H1 (cell line): Measurements from ENCODE around the gene EPN2. TPM values are rescaled to one million over a fixed set of nuclear protein-coding genes. Genes with fewer than 3 reads are reported as not detected.

ENCODE experiments used
- CTCF ChIA-PET: fragments of 300-600 bp; sonication (Branson Sonifier 250); formaldehyde crosslinking; loops from one replicate; lab custom pipeline; 2021; ENCODE audit not compliant: partially characterized antibody; lab: Charles Lee
- POLR2A ChIA-PET: fragments of 300-600 bp; sonication (Branson Sonifier 250); formaldehyde crosslinking; loops from one replicate; lab custom pipeline; 2021; ENCODE audit warnings: inconsistent platforms; ENCODE audit not compliant: partially characterized antibody; lab: Charles Lee
- DNase-seq, 2 experiments: peaks; one replicate each; pipeline versions ENCODE4 v3.0.0 to v3.0.0-alpha.2; 2010 to 2022; ENCODE audit warnings: low spot score in 2 of 2, low read depth in 1 of 2, mixed read lengths in 1 of 2
- FAIRE-seq: peaks from 2 replicates; lab custom pipeline; 2011; peaks lifted over from hg19 to GRCh38; lab: Jason Lieb, UNC
- H2AFZ ChIP-seq: 2 replicates; pipeline ENCODE4 v1.8.1; 2012; ENCODE audit warnings: low read length, inconsistent platforms
- H2AK5ac ChIP-seq: 2 replicates; pipeline ENCODE4 v1.6.1; 2013; ENCODE audit warnings: low read depth, low read length
- H2BK120ac ChIP-seq: replicated peaks from 2 replicates; pipeline ENCODE3; 2013; ENCODE audit warnings: low read depth, low read length, inconsistent platforms
- H2BK12ac ChIP-seq: 2 replicates; pipeline ENCODE4 v1.6.1; 2013; ENCODE audit warnings: low read depth, low read length
- H2BK15ac ChIP-seq: 2 replicates; pipeline ENCODE4 v1.6.1; 2013; ENCODE audit warnings: low read length
- H2BK20ac ChIP-seq: 2 replicates; pipeline ENCODE4 v1.6.1; 2013; ENCODE audit warnings: low read length
- H2BK5ac ChIP-seq: 2 replicates; pipeline ENCODE4 v1.6.1; 2013; ENCODE audit warnings: low read depth, low read length
- H3K14ac ChIP-seq: 2 replicates; pipeline ENCODE4 v1.6.1; 2013; ENCODE audit warnings: inconsistent platforms; ENCODE audit not compliant: insufficient read length
- H3K18ac ChIP-seq: 2 replicates; pipeline ENCODE4 v1.6.1; 2013; ENCODE audit warnings: low read length; ENCODE audit errors: extremely low read depth
- H3K23ac ChIP-seq: 2 replicates; pipeline ENCODE4 v1.6.1; 2013; ENCODE audit warnings: inconsistent platforms; ENCODE audit not compliant: insufficient read length
- H3K23me2 ChIP-seq: 2 replicates; pipeline ENCODE4 v1.6.1; 2013; ENCODE audit warnings: low read depth, low read length
- H3K27ac ChIP-seq: 2 replicates; pipeline ENCODE4 v1.6.1; 2011; ENCODE audit warnings: low read depth, low read length, inconsistent platforms
- H3K27me3 ChIP-seq, 4 experiments: replicated peaks in 1 of 4; 1 replicate in 1 of 4; 2 replicates in 3 of 4; pipeline versions ENCODE4 v1.6.1 to v1.8.1; 2011 to 2013; ENCODE audit warnings: low read length in 3 of 4, mild to moderate bottlenecking in 3 of 4, inconsistent platforms in 2 of 4, mixed read lengths in 2 of 4, moderate library complexity in 1 of 4; ENCODE audit not compliant: control insufficient read depth in 3 of 4, insufficient read depth in 3 of 4; ENCODE audit errors: extremely low read depth in 1 of 4
- H3K36me3 ChIP-seq, 4 experiments: 2 replicates each; pipeline versions ENCODE4 v1.6.1 to v1.8.1; 2011 to 2013; ENCODE audit warnings: mild to moderate bottlenecking in 4 of 4, low read length in 3 of 4, moderate library complexity in 2 of 4, control low read depth in 1 of 4, inconsistent platforms in 1 of 4; ENCODE audit not compliant: insufficient read depth in 4 of 4, control insufficient read depth in 2 of 4
- H3K4ac ChIP-seq: replicated peaks from 2 replicates; pipeline ENCODE3; 2013; ENCODE audit warnings: low read length, low read depth, mixed read lengths, inconsistent platforms; ENCODE audit not compliant: insufficient read length
- H3K4me1 ChIP-seq, 4 experiments: replicated peaks in 1 of 4; 1 replicate in 1 of 4; 2 replicates in 3 of 4; pipeline versions ENCODE4 v1.6.1 to v1.8.1; 2011 to 2013; ENCODE audit warnings: low read length in 3 of 4, inconsistent platforms in 2 of 4, mixed read lengths in 1 of 4; ENCODE audit not compliant: insufficient read depth in 4 of 4, control insufficient read depth in 3 of 4
- H3K4me2 ChIP-seq, 2 experiments: 2 replicates each; pipeline versions ENCODE4 v1.6.1 to v1.8.1; 2011 to 2013; ENCODE audit warnings: low read depth in 2 of 2, low read length in 2 of 2, control low read depth in 1 of 2, inconsistent platforms in 1 of 2, mild to moderate bottlenecking in 1 of 2; ENCODE audit not compliant: insufficient read depth in 1 of 2
- H3K4me3 ChIP-seq, 4 experiments: fragments of 200-600, 300-600 bp in 1 of 4; sonication (generic), shearing (Covaris generic), sonication (Bioruptor Twin) in 1 of 4; 2 replicates each; pipeline versions ENCODE4 v1.5.1 to v1.8.1; 2011 to 2016; ENCODE audit warnings: low read length in 4 of 4, low read depth in 3 of 4, control low read depth in 2 of 4, inconsistent platforms in 2 of 4, mild to moderate bottlenecking in 2 of 4, mixed read lengths in 1 of 4, moderate library complexity in 1 of 4; ENCODE audit not compliant: insufficient read depth in 2 of 4; ENCODE audit errors: extremely low read depth in 1 of 4
- H3K56ac ChIP-seq: replicated peaks from 2 replicates; pipeline ENCODE3; 2013; ENCODE audit warnings: low read depth, mild to moderate bottlenecking, mixed read lengths, low read length, inconsistent platforms; ENCODE audit not compliant: insufficient read length
- H3K79me1 ChIP-seq: 2 replicates; pipeline ENCODE4 v1.6.1; 2013; ENCODE audit warnings: low read depth, low read length, control low read depth
- H3K79me2 ChIP-seq, 2 experiments: 2 replicates each; pipeline versions ENCODE4 v1.6.1 to v1.8.1; 2012 to 2013; ENCODE audit warnings: low read length in 2 of 2, mild to moderate bottlenecking in 2 of 2, inconsistent platforms in 1 of 2; ENCODE audit not compliant: insufficient read depth in 2 of 2, control insufficient read depth in 1 of 2
- H3K9ac ChIP-seq, 4 experiments: replicated peaks in 1 of 4; 1 replicate in 1 of 4; 2 replicates in 3 of 4; pipeline versions ENCODE4 v1.6.1 to v1.8.1; 2011 to 2013; ENCODE audit warnings: low read depth in 3 of 4, low read length in 3 of 4, control low read depth in 2 of 4, mild to moderate bottlenecking in 2 of 4, moderate library complexity in 2 of 4, inconsistent platforms in 1 of 4; ENCODE audit errors: extremely low read depth in 1 of 4
- H3K9me3 ChIP-seq, 2 experiments: 2 replicates each; pipeline versions ENCODE4 v1.6.1 to v1.8.1; 2012 to 2013; ENCODE audit warnings: mild to moderate bottlenecking in 2 of 2, moderate library complexity in 2 of 2, control low read depth in 1 of 2, inconsistent platforms in 1 of 2, low read depth in 1 of 2, low read length in 1 of 2, mixed read lengths in 1 of 2; ENCODE audit not compliant: insufficient read depth in 2 of 2
- H4K20me1 ChIP-seq, 2 experiments: replicated peaks in 1 of 2; 2 replicates each; pipeline versions ENCODE3 to v1.8.1; 2011 to 2013; ENCODE audit warnings: inconsistent platforms in 2 of 2, low read length in 2 of 2, mild to moderate bottlenecking in 1 of 2; ENCODE audit not compliant: insufficient read depth in 2 of 2, control insufficient read depth in 1 of 2
- H4K5ac ChIP-seq: 2 replicates; pipeline ENCODE4 v1.6.1; 2013; ENCODE audit warnings: low read length, low read depth, mixed read lengths, inconsistent platforms; ENCODE audit not compliant: insufficient read length
- H4K8ac ChIP-seq: 2 replicates; pipeline ENCODE4 v1.8.0; 2013; ENCODE audit warnings: mild to moderate bottlenecking, moderate library complexity, low read length, inconsistent platforms; ENCODE audit not compliant: insufficient read depth; ENCODE audit errors: extremely low read depth
- H4K91ac ChIP-seq: replicated peaks from 2 replicates; pipeline ENCODE3; 2013; ENCODE audit warnings: low read length, mixed read lengths, inconsistent platforms; ENCODE audit not compliant: insufficient read length
- CBX5 ChIP-seq: fragments of 300-800, 300-1000 bp; sonication (generic); IDR thresholded peaks from 2 replicates; pipeline ENCODE4 v1.7.1; 2016; ENCODE audit warnings: antibody characterized with exemption, low read length, low read depth
- CBX8 ChIP-seq: fragments of 300-800, 300-1000 bp; sonication (generic); IDR thresholded peaks from 2 replicates; pipeline ENCODE4 v1.7.1; 2016; ENCODE audit warnings: low read depth, low read length, borderline replicate concordance
- CREB1 ChIP-seq: IDR thresholded peaks from 2 replicates; pipeline ENCODE4 v1.6.1; 2012; ENCODE audit warnings: inconsistent platforms
- CTBP2 ChIP-seq: IDR thresholded peaks from 2 replicates; pipeline ENCODE4 v1.7.0; 2011; ENCODE audit warnings: borderline replicate concordance, mild to moderate bottlenecking, moderate library complexity, mixed read lengths, low read length; ENCODE audit not compliant: insufficient read depth, insufficient read length
- HDAC2 ChIP-seq, 2 experiments: fragments of 300-600 bp in 1 of 2; sonication (generic) in 1 of 2; IDR thresholded peaks; 2 replicates each; pipeline ENCODE4 v1.6.1; 2011 to 2012; ENCODE audit warnings: low read depth in 2 of 2, low read length in 2 of 2, mild to moderate bottlenecking in 2 of 2, moderate library complexity in 2 of 2, borderline replicate concordance in 1 of 2, inconsistent platforms in 1 of 2
- HDAC6 ChIP-seq: IDR thresholded peaks from one replicate; pipeline ENCODE4 v1.7.1; 2012; ENCODE audit warnings: low read depth, mild to moderate bottlenecking, inconsistent platforms, low read length, moderate library complexity
- KDM5A ChIP-seq: fragments of 200-600 bp; IDR thresholded peaks from 2 replicates; pipeline ENCODE4 v1.7.1; 2012; ENCODE audit warnings: mild to moderate bottlenecking, low read length, inconsistent platforms, mixed read lengths
- RBBP5 ChIP-seq: IDR thresholded peaks from 2 replicates; pipeline ENCODE4 v1.7.1; 2012; ENCODE audit warnings: low read depth, mild to moderate bottlenecking, inconsistent platforms, low read length, moderate library complexity, borderline replicate concordance
- SP4 ChIP-seq: IDR thresholded peaks from 2 replicates; pipeline ENCODE4 v1.6.1; 2012; ENCODE audit warnings: low read length, inconsistent platforms
- SRF ChIP-seq: IDR thresholded peaks from 2 replicates; pipeline ENCODE4 v1.6.1; 2011; ENCODE audit warnings: mild to moderate bottlenecking, low read depth, low read length, moderate library complexity
- YY1 ChIP-seq: IDR thresholded peaks from 2 replicates; pipeline ENCODE4 v1.6.1; 2011; ENCODE audit warnings: low read depth, mild to moderate bottlenecking, low read length
- WGBS, 2 experiments: shearing (Covaris generic) in 1 of 2; methylation state at CpG; one replicate each; pipeline versions ENCODE4 v1.1.6 to v1.1.7; 2013 to 2015; ENCODE audit warnings: low lambda C conversion rate in 2 of 2, mixed read lengths in 2 of 2, inconsistent platforms in 1 of 2, low coverage in 1 of 2, missing lambda C conversion rate in 1 of 2; ENCODE audit not compliant: insufficient replicate concordance in 2 of 2, insufficient coverage in 1 of 2, insufficient read length in 1 of 2; ENCODE audit errors: extremely low coverage in 1 of 2, missing lambda C conversion rate in 1 of 2; 5-methylcytosine and 5-hydroxymethylcytosine counted together
- polyA plus RNA-seq, 7 experiments: library from polyadenylated mRNA; depleted of rRNA in 3 of 7; stranded (reverse) in 5 of 7; unstranded in 2 of 7; fragments of >200 nt in 5 of 7; fragments of 200-250 nt in 2 of 7; gene quantifications; 1 replicate in 5 of 7; 2 replicates in 1 of 7; 4 replicates in 1 of 7; pipeline versions ENCODE4 v1.2.1 to v1.2.3, GENCODE V29; 2011 to 2013; ENCODE audit warnings: missing spikeins in 2 of 7, mixed read lengths in 2 of 7
- total RNA-seq: library from RNA; stranded (reverse); fragmentation: NEBNext Ultra II Directional; extraction: Animal tissue kit (Norgen Biotek cat#: 25700); gene quantifications from 2 replicates; pipeline ENCODE4 v1.2.1, GENCODE V29; 2021
- TF ChIP-seq, protein P1 (sequence below): IDR thresholded peaks from 2 replicates; pipeline ENCODE4 v1.6.1; 2011; ENCODE audit warnings: low read depth, mild to moderate bottlenecking, low read length; ENCODE audit not compliant: insufficient read depth
- TF ChIP-seq, protein P2 (sequence below): IDR thresholded peaks from 2 replicates; pipeline ENCODE4 v1.6.1; 2012; ENCODE audit warnings: inconsistent platforms

EPN2 gene
- total and polyA plus RNA-seq, 2 of the 8 experiments (the other 6 are each of a cell fraction or from before 2014, with no cell fraction given) = 28.7 to 55.8 TPM

DNA sequence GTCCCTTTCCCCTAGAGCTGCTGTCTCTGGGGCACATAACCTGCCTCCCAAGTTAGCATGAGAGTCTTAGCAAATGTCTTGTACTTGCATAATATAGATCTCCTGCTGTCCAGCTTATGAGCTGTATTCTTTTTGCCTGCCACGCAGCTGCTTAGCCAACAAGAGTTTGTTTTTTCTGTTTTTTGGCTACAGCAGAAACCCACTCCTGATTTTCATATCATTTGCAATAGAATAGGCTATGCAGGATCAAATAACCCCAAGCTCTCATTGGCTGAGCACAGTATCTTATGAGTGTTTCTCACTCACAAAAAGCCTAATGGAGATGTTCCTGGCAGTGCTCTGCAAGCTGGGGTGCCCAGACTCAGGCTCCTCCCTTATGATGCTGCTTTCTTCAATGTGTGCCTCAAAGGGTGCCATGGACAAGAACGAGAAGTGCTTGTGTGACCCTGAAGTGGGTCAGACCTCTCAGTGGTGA is 102.2 kb downstream of the EPN2 start:
- Histone ChIP-seq H3K23ac (no peak overlapping the region), H2BK15ac (no peak overlapping the region), H3K56ac (no peak overlapping the region), H3K79me1 (no peaks in the 10 kb centered on the region), H3K4ac (no peak overlapping the region), H3K9me3 (no peaks in the 10 kb centered on the region), H2AFZ (no peak overlapping the region), H3K23me2 (no peaks in the 10 kb centered on the region), H4K20me1 (peaks cover 0 to 6% of the 10 kb centered on the region in 2 experiments), H2AK5ac (no peak overlapping the region), H3K18ac (no peak overlapping the region), H3K27me3 (no peaks in the 10 kb centered on the region), H3K9ac (no peak overlapping the region), H2BK5ac (no peak overlapping the region), H3K14ac (no peak overlapping the region), H2BK12ac (no peak overlapping the region), H4K91ac (no peak overlapping the region), H3K4me3 (no peak overlapping the region), H2BK20ac (no peak overlapping the region; the same call in 1 of the 2 replicates), H3K4me1 (peaks cover 4 to 25% (median 15%) of the 10 kb centered on the region in 4 experiments), H3K27ac (no peak overlapping the region), H4K5ac (no peak overlapping the region), H3K36me3 (no peaks in the 10 kb centered on the region), H3K79me2 (no peaks in the 10 kb centered on the region), H3K4me2 (peak overlapping the region; percentile 9 to 25; a peak in 2 of 4 replicates), H4K8ac (no peak overlapping the region), H2BK120ac (no peak overlapping the region)
- POLR2A ChIA-PET = interaction anchor here (0.7 to 1.5 kb wide), 7 partner anchors 10 to 71 kb away, joined by 3 to 5 read pairs (median 3); partner anchors contain the start of gene MAPK7
- CTCF ChIA-PET = interaction anchor here (0.6 to 9.8 kb wide), 10 partner anchors 11 to 375 kb away, joined by 3 to 70 read pairs (median 4); no protein-coding TSS in a partner anchor
- DNase-seq (no peak), FAIRE-seq (no peak)
- 48% methylated on average over 2 of the region's 2 CpGs; no CpG with 5 or more reads in 1 of the 2 experiments for WGBS, 2 experiments
- TF ChIP-seq YY1 = no peak
- TF ChIP-seq HDAC6 = no peak
- TF ChIP-seq RBBP5 = no peak
- no peak for TF ChIP-seq KDM5A
- no peak for TF ChIP-seq CTBP2
- no peak for TF ChIP-seq SP4
- no peak for TF ChIP-seq CBX5
- no peak for TF ChIP-seq HDAC2 (IDR thresholded peaks at IDR 0.05; ENCODE audit: borderline replicate concordance in 1 of 2, low read depth in 2 of 2, low read length in 2 of 2)
- no peak for TF ChIP-seq CREB1
- TF ChIP-seq, protein P1, sequence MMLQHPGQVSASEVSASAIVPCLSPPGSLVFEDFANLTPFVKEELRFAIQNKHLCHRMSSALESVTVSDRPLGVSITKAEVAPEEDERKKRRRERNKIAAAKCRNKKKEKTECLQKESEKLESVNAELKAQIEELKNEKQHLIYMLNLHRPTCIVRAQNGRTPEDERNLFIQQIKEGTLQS = no peak
- TF ChIP-seq, protein P2, sequence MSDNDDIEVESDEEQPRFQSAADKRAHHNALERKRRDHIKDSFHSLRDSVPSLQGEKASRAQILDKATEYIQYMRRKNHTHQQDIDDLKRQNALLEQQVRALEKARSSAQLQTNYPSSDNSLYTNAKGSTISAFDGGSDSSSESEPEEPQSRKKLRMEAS = no peak
- no peak for TF ChIP-seq CBX8
- no peak for TF ChIP-seq SRF
